Loucy (cell line): ENCODE results near the gene MMS19.

Experiments used
- EZH2phosphoT487 ChIP-seq: fragments of 200-600 bp; IDR thresholded peaks from 2 replicates; pipeline ENCODE4 v1.6.1; 2018; ENCODE audit warnings: antibody characterized with exemption, mild to moderate bottlenecking, moderate library complexity, borderline replicate concordance
- TF ChIP-seq, protein P1 (sequence below): fragments of 200-600 bp; sonication (generic); conservative IDR thresholded peaks from 2 replicates; pipeline ENCODE4 v1.5.1; 2014; ENCODE audit warnings: mild to moderate bottlenecking, antibody characterized with exemption, low read length

DNA sequence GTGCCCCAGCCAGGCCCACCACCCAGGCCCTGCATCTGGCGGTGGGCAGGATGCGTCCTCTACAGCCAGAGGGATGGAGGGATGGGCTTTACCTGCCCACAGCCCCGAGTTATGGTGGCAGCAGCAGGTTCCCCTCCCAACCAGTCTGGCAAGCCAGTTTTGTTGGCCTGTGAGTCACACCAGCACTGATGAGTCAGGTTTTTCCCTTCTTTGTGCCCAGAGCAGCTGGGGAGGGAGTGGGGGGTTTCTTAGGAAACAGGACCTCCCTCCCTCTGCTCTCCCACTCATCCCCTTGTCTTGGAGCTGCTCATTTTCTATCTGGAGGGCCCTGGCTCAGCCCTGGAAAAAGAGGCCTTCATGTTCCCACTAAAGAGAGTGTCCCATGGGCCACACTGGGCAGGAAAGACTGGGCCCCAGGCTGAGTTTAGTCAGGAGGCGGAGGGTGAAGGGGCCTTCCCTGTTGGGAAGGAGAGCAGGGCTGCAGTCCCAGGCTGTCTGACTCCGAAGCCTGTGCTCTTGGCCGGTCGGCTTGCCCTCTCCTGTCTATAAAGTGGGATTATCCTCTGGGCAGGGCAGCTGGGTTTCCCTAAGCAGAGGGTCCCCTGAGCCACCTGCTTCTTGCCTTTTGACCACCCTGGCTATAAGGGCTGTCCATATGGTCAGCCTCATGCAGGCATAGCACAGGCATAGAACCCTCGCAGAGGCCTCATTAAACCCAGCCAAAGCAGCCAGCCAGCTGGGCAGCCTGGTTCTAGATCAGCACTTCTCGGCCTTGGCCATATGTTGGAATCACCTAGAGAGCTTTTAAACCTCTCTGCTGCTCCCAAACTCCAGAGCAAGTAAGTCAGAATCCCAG, 44.2 kb upstream of the MMS19 start:
- TF ChIP-seq, protein P1, sequence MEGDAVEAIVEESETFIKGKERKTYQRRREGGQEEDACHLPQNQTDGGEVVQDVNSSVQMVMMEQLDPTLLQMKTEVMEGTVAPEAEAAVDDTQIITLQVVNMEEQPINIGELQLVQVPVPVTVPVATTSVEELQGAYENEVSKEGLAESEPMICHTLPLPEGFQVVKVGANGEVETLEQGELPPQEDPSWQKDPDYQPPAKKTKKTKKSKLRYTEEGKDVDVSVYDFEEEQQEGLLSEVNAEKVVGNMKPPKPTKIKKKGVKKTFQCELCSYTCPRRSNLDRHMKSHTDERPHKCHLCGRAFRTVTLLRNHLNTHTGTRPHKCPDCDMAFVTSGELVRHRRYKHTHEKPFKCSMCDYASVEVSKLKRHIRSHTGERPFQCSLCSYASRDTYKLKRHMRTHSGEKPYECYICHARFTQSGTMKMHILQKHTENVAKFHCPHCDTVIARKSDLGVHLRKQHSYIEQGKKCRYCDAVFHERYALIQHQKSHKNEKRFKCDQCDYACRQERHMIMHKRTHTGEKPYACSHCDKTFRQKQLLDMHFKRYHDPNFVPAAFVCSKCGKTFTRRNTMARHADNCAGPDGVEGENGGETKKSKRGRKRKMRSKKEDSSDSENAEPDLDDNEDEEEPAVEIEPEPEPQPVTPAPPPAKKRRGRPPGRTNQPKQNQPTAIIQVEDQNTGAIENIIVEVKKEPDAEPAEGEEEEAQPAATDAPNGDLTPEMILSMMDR = no peak
- TF ChIP-seq EZH2phosphoT487 = no peak
